DND-41 (cell line): ENCODE results near the gene AKTIP.

Source experiments
- CTCF ChIP-seq: IDR thresholded peaks from 2 replicates; pipeline ENCODE4 v1.5.1; 2012; ENCODE audit warnings: borderline replicate concordance, low read length, moderate library complexity, mild to moderate bottlenecking; ENCODE audit not compliant: poor library complexity, severe bottlenecking; ENCODE audit errors: extremely low read depth
- EZH2 ChIP-seq: IDR thresholded peaks from 3 replicates; pipeline ENCODE4 v1.6.1; 2012; ENCODE audit warnings: borderline replicate concordance, low read depth, mild to moderate bottlenecking, moderate library complexity, low read length, inconsistent platforms; ENCODE audit not compliant: severe bottlenecking

- TF ChIP-seq CTCF (no peak), EZH2 (no peak)
Observed at GRCh38 chr16:53492503-53492902, 10.5 kb downstream of the AKTIP start.
